ENCODE measurements around the gene SLX4IP.

SLX4IP gene

GRCh38 chr20:10433623-10434466 is 1.3 kb upstream of the SLX4IP start, which contains the start of gene MKKS:
Gene MKKS, minus strand, starts transcription at chr20:10434222. Its CDS starts 20,708 bp downstream, at chr20:10413514.
- H3K4me1 Mint-ChIP-seq (ENCODE audit: low read depth in 2 of 2) = peaks cover 40 to 46% of the 10 kb centered on the region in 2 donors
- peak; percentile 76 for ATAC-seq (replicated peaks)
- DNase-seq = peak; percentile 80 to 82 (median 81)
- H3K4me3 Mint-ChIP-seq = peak within 1 kb of the TSS; percentile 90 to 92
- H3K27ac Mint-ChIP-seq = peak within 1 kb of the TSS; percentile 94 to 95
- no peaks in the 10 kb centered on the region for H3K9me3 Mint-ChIP-seq
- H3K36me3 Mint-ChIP-seq (ENCODE audit: insufficient read depth) = peaks cover 23% of the 10 kb centered on the region
- no peaks in the 10 kb centered on the region for H3K27me3 Mint-ChIP-seq

DNA sequence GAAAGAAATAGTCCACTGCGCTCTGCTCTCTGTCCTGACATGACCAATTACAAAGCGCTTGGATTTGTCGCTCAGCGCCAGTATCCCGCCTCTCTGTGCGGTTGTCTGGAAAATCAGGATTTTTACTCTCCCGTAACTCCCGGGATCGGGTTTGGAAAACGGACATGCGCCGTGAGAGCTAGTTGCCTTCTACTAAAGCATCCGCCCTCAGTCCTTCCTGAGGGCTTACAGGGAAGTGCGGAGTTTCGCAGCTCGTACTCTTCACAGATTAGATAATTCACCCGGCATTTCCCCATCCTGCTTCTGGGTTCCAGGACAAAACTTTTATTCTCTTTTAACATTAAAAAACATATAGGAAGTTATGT is 656 bp upstream of the SLX4IP start:
- peak; percentile 53 to 62 (median 56) for DNase-seq
- ATAC-seq (replicated peaks) = peak; percentile 43
- Mint-ChIP-seq H3K4me1 (ENCODE audit: low read depth in 2 of 2) (peaks cover 34 to 40% of the 10 kb centered on the region in 2 donors), H3K27me3 (no peaks in the 10 kb centered on the region), H3K9me3 (no peaks in the 10 kb centered on the region), H3K4me3 (peak overlapping the region; percentile 90 to 92), H3K36me3 (ENCODE audit: insufficient read depth) (peaks cover 23% of the 10 kb centered on the region), H3K27ac (peak overlapping the region; percentile 94 to 95)

DNA sequence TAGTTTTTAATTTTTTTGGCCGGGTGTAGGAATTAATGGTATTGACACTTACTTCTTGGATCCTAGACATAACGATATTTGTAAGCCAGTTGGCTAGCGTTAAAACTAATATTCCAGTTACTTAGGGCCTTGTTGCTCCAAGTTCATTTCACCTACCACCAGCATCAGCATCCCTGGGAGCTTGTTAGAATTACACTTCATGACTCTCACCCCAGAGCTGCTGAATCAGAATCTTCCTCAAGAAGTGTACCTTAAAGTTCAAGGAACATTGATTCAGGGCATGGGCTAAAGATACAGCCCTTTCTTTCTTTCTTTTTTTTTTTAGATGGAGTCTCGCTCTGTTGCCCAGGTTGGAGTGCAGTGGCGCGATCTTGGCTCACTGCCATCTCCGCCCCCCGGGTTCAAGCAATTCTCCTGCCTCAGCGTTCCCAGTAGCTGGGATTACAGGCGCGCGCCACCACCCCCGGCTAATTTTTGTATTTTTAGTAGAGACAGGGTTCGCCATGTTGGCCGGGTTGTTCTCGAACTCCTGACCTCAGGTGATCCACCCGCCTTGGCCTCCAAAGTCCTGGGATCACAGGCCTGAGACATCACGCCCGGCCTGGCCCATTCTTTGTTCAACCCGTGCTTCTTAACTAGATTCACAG is 1.1 kb downstream of the SLX4IP start:
- Mint-ChIP-seq H3K4me1 (ENCODE audit: low read depth in 2 of 2) (peaks cover 25 to 32% of the 10 kb centered on the region in 2 donors), H3K4me3 (peak overlapping the region; percentile 53 to 92), H3K36me3 (ENCODE audit: insufficient read depth) (peaks cover 23% of the 10 kb centered on the region), H3K9me3 (no peaks in the 10 kb centered on the region), H3K27me3 (no peaks in the 10 kb centered on the region), H3K27ac (peak overlapping the region; percentile 46 to 95)
- DNase-seq (no peak), ATAC-seq (replicated peaks) (no peak)

GRCh38 chr20:10438217-10438616 is 3.1 kb downstream of the SLX4IP start:
- H3K36me3 Mint-ChIP-seq (ENCODE audit: insufficient read depth) = peaks cover 17% of the 10 kb centered on the region
- H3K27me3 Mint-ChIP-seq = no peaks in the 10 kb centered on the region
- ATAC-seq (replicated peaks) (no peak), DNase-seq (no peak)
- peaks cover 14 to 16% of the 10 kb centered on the region in 2 donors for H3K4me1 Mint-ChIP-seq (ENCODE audit: low read depth in 2 of 2)
- H3K27ac Mint-ChIP-seq = no peak overlapping the region
- H3K9me3 Mint-ChIP-seq = no peaks in the 10 kb centered on the region
- H3K4me3 Mint-ChIP-seq = no peak overlapping the region

- H3K4me3 Mint-ChIP-seq = no peak overlapping the region
- no peaks in the 10 kb centered on the region for H3K27me3 Mint-ChIP-seq
- no peaks in the 10 kb centered on the region for H3K9me3 Mint-ChIP-seq
- no peak for ATAC-seq (replicated peaks)
- peaks cover 3% of the 10 kb centered on the region for H3K36me3 Mint-ChIP-seq (ENCODE audit: insufficient read depth)
- no peak overlapping the region for H3K27ac Mint-ChIP-seq
- DNase-seq = no peak
- H3K4me1 Mint-ChIP-seq (ENCODE audit: low read depth in 2 of 2) = peaks cover 11 to 20% of the 10 kb centered on the region in 2 donors
Measured at GRCh38 chr20:10443936-10444335, 8.8 kb downstream of the SLX4IP start.

DNA sequence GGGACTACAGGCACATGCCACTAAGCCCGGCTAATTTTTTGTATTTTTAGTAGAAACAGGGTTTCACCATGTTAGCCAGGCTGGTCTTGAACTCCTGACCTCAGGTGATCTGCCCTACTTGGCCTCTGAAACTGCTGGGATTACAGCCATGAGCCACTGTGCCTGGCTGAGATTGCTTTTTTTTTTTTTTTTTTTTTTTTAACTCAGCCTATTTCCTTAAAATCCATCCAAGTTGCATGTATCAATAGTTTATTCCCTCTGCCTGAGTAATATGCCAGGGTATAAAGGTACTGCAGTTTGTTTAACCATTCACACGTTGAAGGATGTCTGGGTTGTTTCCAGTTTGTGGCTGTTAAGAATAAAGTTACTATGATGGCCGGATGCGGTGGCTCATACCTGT is 10.7 kb downstream of the SLX4IP start:
- H3K9me3 Mint-ChIP-seq = no peaks in the 10 kb centered on the region
- H3K27me3 Mint-ChIP-seq = no peaks in the 10 kb centered on the region
- H3K27ac Mint-ChIP-seq = peak overlapping the region in 1 of 2 donors; percentile 20

DNA sequence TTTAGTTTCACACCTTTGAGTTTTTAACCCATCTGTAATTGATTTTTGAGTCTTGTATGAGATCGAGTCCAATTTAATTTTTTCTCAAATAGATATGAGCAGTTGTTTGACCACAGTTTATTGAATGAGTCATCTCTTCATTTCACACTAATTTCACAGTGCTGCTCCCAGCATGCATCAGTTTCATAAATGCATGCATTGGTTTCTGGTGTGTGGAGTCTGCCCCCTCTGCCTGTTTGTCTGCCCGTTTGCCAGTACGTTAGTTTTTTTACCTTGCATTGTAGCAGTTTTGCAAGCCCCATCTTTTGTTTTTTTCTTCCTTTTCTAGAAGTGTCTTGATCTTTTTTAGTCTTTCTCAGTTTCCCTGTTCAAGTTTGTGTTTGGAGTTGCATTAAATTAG is 11.9 kb downstream of the SLX4IP start:
- peak overlapping the region; percentile 62 to 70 for H3K27ac Mint-ChIP-seq
- peak; percentile 44 to 59 (median 46) for DNase-seq

More for the DNA sequence above, 10.7 kb downstream of the SLX4IP start:
- DNase-seq (no peak), ATAC-seq (replicated peaks) (no peak)
- peaks cover 3% of the 10 kb centered on the region for H3K36me3 Mint-ChIP-seq (ENCODE audit: insufficient read depth)
- H3K4me3 Mint-ChIP-seq = no peak overlapping the region
- H3K4me1 Mint-ChIP-seq (ENCODE audit: low read depth in 2 of 2) = peaks cover 11 to 18% of the 10 kb centered on the region in 2 donors

GRCh38 chr20:10448270-10449156 is 13.4 kb downstream of the SLX4IP start:
- Mint-ChIP-seq H3K27me3 (no peaks in the 10 kb centered on the region), H3K27ac (peak overlapping the region in 1 of 2 donors; percentile 70), H3K9me3 (no peaks in the 10 kb centered on the region), H3K4me3 (peak overlapping the region in 1 of 2 donors; percentile 63), H3K36me3 (ENCODE audit: insufficient read depth) (peaks cover 6% of the 10 kb centered on the region), H3K4me1 (ENCODE audit: low read depth in 2 of 2) (peaks cover 21 to 23% of the 10 kb centered on the region in 2 donors)
- no peak for ATAC-seq (replicated peaks)
- no peak for DNase-seq

More for the DNA sequence above, 11.9 kb downstream of the SLX4IP start:
- peaks cover 3% of the 10 kb centered on the region for H3K36me3 Mint-ChIP-seq (ENCODE audit: insufficient read depth)
- no peaks in the 10 kb centered on the region for H3K9me3 Mint-ChIP-seq
- peak; percentile 100 for ATAC-seq (replicated peaks)
- peaks cover 12 to 15% of the 10 kb centered on the region in 2 donors for H3K4me1 Mint-ChIP-seq (ENCODE audit: low read depth in 2 of 2)
- H3K27me3 Mint-ChIP-seq = no peaks in the 10 kb centered on the region
- peak overlapping the region; percentile 63 to 71 for H3K4me3 Mint-ChIP-seq

DNA sequence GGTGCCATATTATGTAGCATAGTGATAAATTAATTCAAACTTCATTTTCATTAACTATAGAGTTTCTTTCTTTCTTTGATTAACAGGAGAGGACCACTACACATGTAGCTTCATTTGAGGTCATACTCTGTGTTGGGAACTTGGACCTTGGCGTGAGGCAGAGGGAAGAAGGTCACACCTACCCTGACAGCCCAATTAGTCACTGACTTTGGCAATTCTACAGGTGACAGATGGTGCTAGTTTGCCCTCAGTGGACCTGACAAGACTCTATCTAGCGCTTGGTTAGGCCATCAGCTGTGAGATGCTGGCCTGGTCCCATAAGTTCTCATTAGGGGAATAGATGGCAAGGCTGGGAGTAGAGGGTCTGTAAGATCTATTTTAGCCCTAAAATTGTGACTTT is 14.2 kb downstream of the SLX4IP start:
- Mint-ChIP-seq H3K27me3 (no peaks in the 10 kb centered on the region), H3K4me3 (no peak overlapping the region), H3K36me3 (ENCODE audit: insufficient read depth) (peaks cover 6% of the 10 kb centered on the region), H3K4me1 (ENCODE audit: low read depth in 2 of 2) (peaks cover 28 to 30% of the 10 kb centered on the region in 2 donors), H3K9me3 (no peaks in the 10 kb centered on the region), H3K27ac (no peak overlapping the region)
- ATAC-seq (replicated peaks) = no peak
- DNase-seq = no peak

DNA sequence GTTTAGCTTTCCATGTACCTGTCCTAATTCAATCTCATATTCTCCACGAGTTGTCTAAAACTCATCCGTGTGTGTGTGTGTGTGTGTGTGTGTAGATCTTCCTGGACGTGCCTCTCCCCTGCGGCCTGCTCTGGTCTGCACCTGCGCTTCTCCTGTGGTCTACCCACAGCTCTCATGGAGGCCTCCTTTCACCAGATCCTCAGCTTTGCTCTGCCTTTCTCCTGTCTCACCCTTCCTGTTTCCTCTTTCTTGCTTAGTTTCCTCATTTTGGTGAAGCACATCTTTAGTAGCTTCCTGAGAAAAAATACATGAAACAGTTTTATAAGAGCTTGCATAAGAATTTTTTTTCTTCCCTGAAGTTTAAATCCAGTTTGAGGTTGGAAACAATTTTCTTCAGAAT is 18.1 kb downstream of the SLX4IP start:
- Mint-ChIP-seq H3K4me3 (peak overlapping the region; percentile 5 to 58), H3K36me3 (ENCODE audit: insufficient read depth) (peaks cover 3% of the 10 kb centered on the region), H3K27me3 (no peaks in the 10 kb centered on the region), H3K4me1 (ENCODE audit: low read depth in 2 of 2) (peaks cover 16 to 18% of the 10 kb centered on the region in 2 donors), H3K9me3 (no peaks in the 10 kb centered on the region), H3K27ac (peak overlapping the region; percentile 77 to 88)
- DNase-seq = no peak
- peak; percentile 67 for ATAC-seq (replicated peaks)

GRCh38 chr20:10454151-10454750 is 19.1 kb downstream of the SLX4IP start:
- no peaks in the 10 kb centered on the region for H3K9me3 Mint-ChIP-seq
- H3K27ac Mint-ChIP-seq = peak overlapping the region; percentile 77 to 88
- no peak overlapping the region for H3K4me3 Mint-ChIP-seq

DNA sequence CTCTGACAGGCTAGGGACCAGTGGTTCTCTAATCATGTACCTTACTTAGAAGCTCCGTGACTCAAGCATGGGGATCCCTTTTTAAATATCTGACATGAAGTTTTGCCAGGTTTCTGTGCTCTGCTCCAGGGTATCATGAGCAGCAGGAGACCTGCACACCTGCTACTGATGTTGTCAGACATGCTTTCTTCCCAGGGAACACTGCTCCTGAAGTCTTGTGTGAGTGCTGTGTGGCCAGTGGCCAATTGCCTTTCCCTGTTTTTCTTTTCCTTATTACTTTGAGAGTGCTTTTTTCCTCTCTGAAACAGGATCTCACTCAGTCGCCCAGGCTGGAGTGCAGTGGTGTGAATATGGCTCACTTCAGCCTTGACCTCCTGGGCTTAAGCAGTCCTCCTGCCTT is 26.4 kb downstream of the SLX4IP start:
- DNase-seq (no peak), ATAC-seq (replicated peaks) (no peak)
- H3K9me3 Mint-ChIP-seq = peaks cover 1 to 9% of the 10 kb centered on the region in 2 donors
- no peak overlapping the region for H3K27ac Mint-ChIP-seq
- H3K4me1 Mint-ChIP-seq (ENCODE audit: low read depth in 2 of 2) = peaks cover 0 to 5% of the 10 kb centered on the region in 2 donors
- H3K27me3 Mint-ChIP-seq = no peaks in the 10 kb centered on the region
- no peaks in the 10 kb centered on the region for H3K36me3 Mint-ChIP-seq (ENCODE audit: insufficient read depth)
- H3K4me3 Mint-ChIP-seq = no peak overlapping the region

More at GRCh38 chr20:10454151-10454750, 19.1 kb downstream of the SLX4IP start:
- Mint-ChIP-seq H3K4me1 (ENCODE audit: low read depth in 2 of 2) (peaks cover 16 to 18% of the 10 kb centered on the region in 2 donors), H3K27me3 (no peaks in the 10 kb centered on the region), H3K36me3 (ENCODE audit: insufficient read depth) (peaks cover 3% of the 10 kb centered on the region)
- ATAC-seq (replicated peaks) (no peak), DNase-seq (no peak)

Measured in effector memory CD8-positive, alpha-beta T cell (primary cell).